SJCRH30 (cell line): ENCODE measurements around the gene CATSPERD. TPM values are rescaled to one million over a fixed set of nuclear protein-coding genes. Genes with fewer than 3 reads are reported as not detected.
"Not testable (repeated sequence)": the region's sequence is repeated elsewhere in the genome, so short reads cannot be mapped to it uniquely, and the experiment has no call there.

Source experiments
- DNase-seq, 2 experiments: peaks; one replicate each; pipeline ENCODE4 v3.0.0-alpha.2; 2015 to 2020
- H3K27ac ChIP-seq: fragments of 250-450 bp; sonication (Bioruptor Pico); 2 replicates; pipeline ENCODE4 v1.5.1; 2020; ENCODE audit warnings: mild to moderate bottlenecking, moderate library complexity
- H3K27me3 ChIP-seq: fragments of 250-450 bp; sonication (Bioruptor Pico); 2 replicates; pipeline ENCODE4 v1.5.1; 2020; ENCODE audit warnings: mild to moderate bottlenecking, moderate library complexity
- H3K36me3 ChIP-seq: fragments of 250-450 bp; sonication (Bioruptor Pico); 2 replicates; pipeline ENCODE4 v1.5.1; 2020; ENCODE audit warnings: mild to moderate bottlenecking, moderate library complexity
- H3K4me1 ChIP-seq: fragments of 250-450 bp; sonication (Bioruptor Pico); 2 replicates; pipeline ENCODE4 v1.5.1; 2020; ENCODE audit warnings: mild to moderate bottlenecking, moderate library complexity
- H3K4me3 ChIP-seq: fragments of 250-450 bp; sonication (Bioruptor Pico); 2 replicates; pipeline ENCODE4 v1.5.1; 2020; ENCODE audit warnings: mild to moderate bottlenecking, moderate library complexity
- H3K9me3 ChIP-seq: fragments of 250-450 bp; sonication (Bioruptor Pico); replicated peaks from 2 replicates; pipeline ENCODE4 v1.5.1; 2020; ENCODE audit warnings: mild to moderate bottlenecking, moderate library complexity
- total RNA-seq: library from RNA; depleted of rRNA; stranded (reverse); fragments of >200 nt; shearing (Covaris generic); gene quantifications from 2 replicates; pipeline ENCODE4 v1.2.3, GENCODE V29; 2014

The CATSPERD gene
- total RNA-seq, 1 experiment from 2014 or later, result not detected

DNA sequence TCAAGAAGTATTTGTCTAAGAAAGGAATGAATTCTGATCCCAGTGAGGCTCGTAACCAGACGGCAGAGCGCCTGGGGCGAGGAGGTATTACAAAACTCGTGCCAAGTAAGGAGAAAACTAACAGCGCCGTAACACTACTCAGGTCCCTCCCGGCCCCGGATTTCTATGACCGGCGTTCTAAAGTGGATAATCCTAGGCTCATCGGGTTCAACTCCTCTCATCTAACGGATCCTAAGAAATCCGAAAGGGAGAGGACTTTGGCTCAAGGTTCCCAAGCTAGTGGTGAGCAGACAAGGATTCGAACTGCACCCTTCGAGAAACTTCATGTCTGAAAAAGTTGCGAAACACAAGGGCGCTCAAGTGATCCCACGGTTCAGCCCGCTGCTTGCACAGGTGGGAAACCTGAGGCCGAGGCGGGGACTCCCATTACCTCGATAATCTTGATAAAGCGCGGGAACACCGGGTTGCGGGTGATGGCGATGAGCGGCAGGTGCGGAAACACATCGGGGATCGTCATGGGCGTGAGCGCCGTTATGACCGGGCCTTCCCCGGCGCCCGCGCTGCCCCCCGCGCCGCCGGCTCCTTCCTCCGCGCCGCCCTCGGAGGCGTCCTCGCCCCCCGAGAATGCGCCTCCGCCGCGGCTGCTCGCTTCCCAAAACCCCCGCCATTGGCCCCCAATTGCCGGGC is 1.0 kb upstream of the CATSPERD start:
- Histone ChIP-seq H3K27me3 (no peaks in the 10 kb centered on the region), H3K9me3 (no peaks in the 10 kb centered on the region), H3K36me3 (peaks cover 3% of the 10 kb centered on the region; the same call in 1 of the 2 replicates), H3K27ac (peak overlapping the region; percentile 77), H3K4me1 (peaks cover 4% of the 10 kb centered on the region; the same call in 1 of the 2 replicates), H3K4me3 (peak overlapping the region; percentile 79)
- no peak for DNase-seq

DNA sequence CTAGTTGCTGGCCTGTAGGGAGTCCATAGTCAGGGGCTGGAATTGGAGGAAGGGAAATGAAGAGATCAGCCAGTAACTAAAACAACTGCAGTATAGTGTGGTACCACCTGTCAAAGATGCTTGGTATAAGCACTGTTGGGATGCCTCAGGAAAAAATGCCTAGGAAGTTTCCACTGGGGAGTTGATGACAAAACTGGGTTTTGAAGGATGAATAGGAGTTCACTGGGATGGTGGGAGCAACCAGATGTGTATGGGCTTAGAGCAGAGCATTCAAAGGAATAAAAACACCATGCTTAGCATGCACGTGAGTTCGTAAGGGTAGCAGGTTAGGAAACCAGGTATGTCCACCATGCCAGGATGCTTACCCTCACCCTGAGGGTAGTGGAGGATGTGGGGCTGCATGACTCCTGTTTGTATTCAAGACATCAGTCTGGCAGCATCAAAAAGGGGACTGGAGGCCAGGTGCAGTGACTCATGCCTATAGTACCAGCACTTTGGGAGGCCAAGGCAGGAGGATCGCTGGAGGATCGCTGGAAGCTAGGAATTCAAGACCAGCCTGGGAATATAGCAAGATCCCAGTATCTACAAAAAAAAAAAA is 7.1 kb downstream of the CATSPERD start:
- H3K27ac ChIP-seq, result no peak overlapping the region
- 0 out of 2 replicates have a peak, but pooled peaks cover 2% of the 10 kb centered on the region for H3K9me3 ChIP-seq
- H3K4me1 ChIP-seq, result no peaks in the 10 kb centered on the region
- DNase-seq, result no peak
- no peaks in the 10 kb centered on the region for H3K27me3 ChIP-seq
- H3K36me3 ChIP-seq, result no peaks in the 10 kb centered on the region
- H3K4me3 ChIP-seq, result no peak overlapping the region

DNA sequence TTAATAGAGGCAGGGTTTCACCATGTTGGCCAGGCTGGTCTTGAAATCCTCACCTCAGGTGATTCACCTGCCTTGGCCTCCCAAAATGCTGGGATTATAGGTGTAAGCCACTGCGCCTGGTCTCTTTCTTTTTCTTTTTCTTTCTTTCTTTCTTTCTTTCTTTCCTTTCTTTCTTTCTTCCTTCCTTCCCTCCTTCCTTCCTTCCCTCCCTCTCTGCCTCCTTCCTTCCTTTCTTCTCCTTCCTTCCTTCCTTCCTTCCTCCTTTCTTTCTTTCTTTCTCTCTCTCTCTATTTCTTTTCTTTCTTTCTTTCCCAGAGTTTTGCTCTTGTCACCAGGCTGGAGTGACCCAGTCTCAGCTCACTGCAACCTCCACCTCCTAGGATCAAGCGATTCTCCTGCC is 12.7 kb downstream of the CATSPERD start:
- H3K4me1 ChIP-seq, H3K27me3 ChIP-seq, H3K27ac ChIP-seq, H3K4me3 ChIP-seq, H3K9me3 ChIP-seq, DNase-seq, H3K36me3 ChIP-seq: not testable (repeated sequence)

DNA sequence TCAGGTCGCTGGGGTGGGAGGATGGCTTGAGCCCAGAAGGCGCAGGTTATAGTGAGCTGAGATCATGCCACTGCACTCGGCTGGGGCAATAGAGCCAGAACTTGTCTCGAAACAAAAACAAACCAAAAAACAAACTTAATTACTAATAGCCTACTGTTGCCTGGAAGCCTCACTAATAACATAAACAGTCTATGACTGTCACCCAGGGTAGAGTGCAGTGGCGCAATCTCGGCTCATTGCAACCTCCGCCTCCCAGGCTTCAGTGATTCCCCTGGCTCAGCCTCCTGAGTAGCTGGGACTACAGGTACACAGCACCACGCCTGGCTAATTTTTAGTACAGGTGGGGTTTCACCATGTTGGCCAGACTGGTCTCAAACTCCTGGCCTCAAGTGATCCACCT is 18.0 kb downstream of the CATSPERD start:
- no peak for DNase-seq
- Histone ChIP-seq H3K36me3 (no peaks in the 10 kb centered on the region), H3K27me3 (no peaks in the 10 kb centered on the region), H3K27ac (no peak overlapping the region), H3K9me3 (no peaks in the 10 kb centered on the region), H3K4me1 (no peaks in the 10 kb centered on the region), H3K4me3 (no peak overlapping the region)

DNA sequence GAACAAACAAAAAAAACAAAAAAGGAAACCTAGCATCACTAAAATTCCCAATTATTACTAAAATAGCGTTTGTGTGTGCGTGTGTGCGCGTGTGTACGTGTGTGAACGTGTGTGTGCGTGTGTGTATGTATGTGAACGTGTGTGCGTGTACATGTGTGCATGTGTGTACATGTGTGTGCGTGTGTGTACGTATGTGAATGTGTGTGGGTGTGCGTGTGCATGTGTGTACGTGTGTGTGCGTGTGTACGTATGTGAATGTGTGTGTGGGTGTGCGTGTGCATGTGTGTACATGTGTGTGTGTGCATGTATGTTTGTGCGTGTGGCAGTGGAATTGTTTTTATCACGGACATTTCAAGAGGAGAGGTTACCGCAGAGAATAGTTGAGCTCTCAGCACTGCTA is 21.6 kb downstream of the CATSPERD start:
- Histone ChIP-seq H3K36me3 (no peaks in the 10 kb centered on the region), H3K9me3 (no peaks in the 10 kb centered on the region), H3K4me3 (no peak overlapping the region), H3K4me1 (no peaks in the 10 kb centered on the region), H3K27me3 (no peaks in the 10 kb centered on the region), H3K27ac (no peak overlapping the region)
- no peak for DNase-seq

DNA sequence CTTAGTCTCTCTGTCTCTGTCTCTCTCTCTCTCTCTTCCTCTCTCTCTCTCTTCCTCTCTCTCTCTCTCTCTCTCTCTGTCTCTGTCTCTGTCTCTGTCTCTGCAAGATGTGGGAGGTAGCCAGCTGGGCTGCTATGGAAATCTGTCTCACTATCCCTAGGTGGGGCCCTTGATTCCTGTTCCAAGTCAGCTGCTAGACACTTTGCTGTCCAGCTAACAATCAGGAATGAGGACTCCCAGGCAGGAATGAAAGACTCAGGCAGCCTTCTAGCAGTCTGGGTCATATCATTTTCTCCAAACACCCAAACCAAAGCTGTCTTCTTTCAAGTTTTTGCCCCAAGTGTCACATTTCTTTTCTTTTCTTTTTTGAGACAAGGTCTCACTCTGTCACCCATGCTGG is 23.2 kb downstream of the CATSPERD start:
- Histone ChIP-seq H3K4me3 (no peak overlapping the region), H3K36me3 (no peaks in the 10 kb centered on the region), H3K27ac (no peak overlapping the region), H3K9me3 (no peaks in the 10 kb centered on the region), H3K4me1 (no peaks in the 10 kb centered on the region), H3K27me3 (no peaks in the 10 kb centered on the region)
- peak in 1 of 2 experiments; percentile 7 for DNase-seq

DNA sequence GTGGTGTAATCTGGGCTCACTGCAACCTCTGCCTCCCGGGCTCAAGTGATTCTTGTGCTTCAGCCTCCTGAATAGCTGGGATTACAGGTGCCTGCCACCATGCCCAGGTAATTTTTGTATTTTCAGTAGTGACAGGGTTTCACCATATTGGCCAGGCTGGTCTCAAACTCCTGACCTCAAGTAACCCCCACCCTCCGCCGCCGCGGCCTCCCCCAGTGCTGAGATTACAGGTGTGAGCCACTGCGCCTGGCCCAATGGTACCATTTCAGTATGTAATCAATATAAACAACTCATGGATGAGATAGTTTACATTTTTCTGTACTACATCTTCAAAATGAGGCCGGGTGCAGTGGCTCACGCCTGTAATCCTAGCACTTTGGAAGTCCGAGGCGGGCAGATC is 24.6 kb downstream of the CATSPERD start:
- H3K9me3 ChIP-seq, H3K27ac ChIP-seq, H3K4me3 ChIP-seq, H3K36me3 ChIP-seq, H3K4me1 ChIP-seq, DNase-seq, H3K27me3 ChIP-seq: not testable (repeated sequence)

DNA sequence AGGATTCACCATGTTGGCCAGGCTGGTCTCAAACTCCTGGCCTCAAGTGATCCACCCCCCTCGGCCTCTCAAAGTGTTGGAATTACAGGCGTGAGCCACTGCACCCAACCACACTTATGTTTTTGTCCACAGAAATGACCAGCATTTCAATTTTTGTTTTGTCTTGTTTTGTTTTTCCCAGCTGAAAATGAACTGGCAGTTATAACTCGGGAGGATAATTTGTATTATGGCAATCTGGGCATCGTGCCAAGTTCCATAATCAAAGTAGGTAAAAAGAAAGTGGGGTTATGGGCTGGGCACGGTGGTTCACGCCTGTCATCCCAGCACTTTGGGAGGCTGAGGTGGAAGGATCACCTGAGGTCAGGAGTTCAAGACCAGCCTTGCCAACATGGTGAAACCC is 28.5 kb downstream of the CATSPERD start:
- not testable (repeated sequence) for H3K4me1 ChIP-seq, H3K36me3 ChIP-seq, H3K27me3 ChIP-seq, H3K27ac ChIP-seq, H3K9me3 ChIP-seq, H3K4me3 ChIP-seq
- peak in 1 of 2 experiments; percentile 13 for DNase-seq

DNA sequence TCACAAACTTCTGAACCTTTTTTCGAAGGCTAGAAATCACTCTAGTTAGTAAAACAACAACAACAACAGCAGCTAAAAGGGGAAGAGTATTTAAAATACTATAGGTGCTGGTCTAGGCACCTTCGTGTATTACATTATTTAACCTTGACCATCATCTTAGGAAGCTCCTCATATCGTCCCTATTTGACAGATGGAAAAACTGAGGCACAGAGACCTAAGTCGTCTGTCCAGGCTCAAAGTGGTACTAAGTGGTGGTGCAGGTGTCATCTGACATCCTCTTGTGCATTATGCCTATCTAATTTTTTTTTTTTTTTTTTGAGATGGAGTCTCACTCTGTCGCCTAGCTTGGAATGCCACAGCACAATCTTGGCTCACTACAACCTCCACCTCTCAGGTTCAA is 29.1 kb downstream of the CATSPERD start:
- Histone ChIP-seq H3K4me3 (no peak overlapping the region), H3K27me3 (no peaks in the 10 kb centered on the region), H3K4me1 (no peaks in the 10 kb centered on the region), H3K9me3 (no peaks in the 10 kb centered on the region), H3K27ac (no peak overlapping the region), H3K36me3 (no peaks in the 10 kb centered on the region)
- no peak for DNase-seq

DNA sequence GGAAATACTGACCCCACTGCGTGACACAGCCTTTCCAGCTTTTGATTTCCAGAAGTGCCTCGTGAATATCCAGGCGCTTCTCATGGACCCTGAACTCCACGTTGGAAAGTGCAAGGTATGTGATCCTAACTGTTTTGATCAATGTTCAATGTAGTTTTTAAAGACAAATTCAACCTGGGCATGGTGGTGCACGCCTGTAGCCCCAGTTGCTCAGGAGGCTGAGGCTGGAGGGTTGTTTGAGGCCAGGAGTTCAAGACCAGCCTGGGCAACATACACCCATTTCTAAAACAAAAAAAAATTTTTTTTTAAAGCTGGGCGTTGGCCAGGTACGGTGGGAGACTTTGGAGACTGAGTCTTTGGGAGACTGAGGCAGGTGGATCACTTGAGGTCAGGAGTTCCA is 31.3 kb downstream of the CATSPERD start:
- no peak for DNase-seq
- H3K27ac ChIP-seq, result no peak overlapping the region
- no peak overlapping the region for H3K4me3 ChIP-seq
- H3K4me1 ChIP-seq, result no peaks in the 10 kb centered on the region
- H3K27me3 ChIP-seq, result no peaks in the 10 kb centered on the region
- no peaks in the 10 kb centered on the region for H3K36me3 ChIP-seq
- no peaks in the 10 kb centered on the region for H3K9me3 ChIP-seq

DNA sequence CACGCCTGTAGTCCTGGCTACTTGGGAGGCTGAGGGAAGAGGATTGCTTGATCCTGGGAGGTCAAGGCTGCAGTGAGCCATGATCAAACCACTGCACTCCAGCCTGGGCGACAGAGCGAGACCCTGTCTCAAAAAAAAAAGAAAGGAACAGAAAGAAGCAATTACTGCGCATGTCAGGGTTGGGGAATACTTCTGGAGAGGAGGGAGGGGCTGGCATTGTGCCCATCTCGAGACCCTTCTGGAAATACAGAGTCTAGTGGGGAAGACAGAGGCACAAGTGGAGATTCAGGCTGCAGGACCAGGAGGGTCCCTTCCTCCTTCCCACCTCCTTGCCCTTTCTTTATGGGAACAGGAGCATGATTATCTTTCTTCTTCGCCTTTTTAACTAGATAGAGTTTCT is 33.3 kb downstream of the CATSPERD start:
- Histone ChIP-seq H3K9me3 (no peaks in the 10 kb centered on the region), H3K27ac (no peak overlapping the region), H3K4me3 (no peak overlapping the region), H3K4me1 (no peaks in the 10 kb centered on the region), H3K36me3 (no peaks in the 10 kb centered on the region), H3K27me3 (no peaks in the 10 kb centered on the region)
- DNase-seq, result peak in 1 of 2 experiments; percentile 20

DNA sequence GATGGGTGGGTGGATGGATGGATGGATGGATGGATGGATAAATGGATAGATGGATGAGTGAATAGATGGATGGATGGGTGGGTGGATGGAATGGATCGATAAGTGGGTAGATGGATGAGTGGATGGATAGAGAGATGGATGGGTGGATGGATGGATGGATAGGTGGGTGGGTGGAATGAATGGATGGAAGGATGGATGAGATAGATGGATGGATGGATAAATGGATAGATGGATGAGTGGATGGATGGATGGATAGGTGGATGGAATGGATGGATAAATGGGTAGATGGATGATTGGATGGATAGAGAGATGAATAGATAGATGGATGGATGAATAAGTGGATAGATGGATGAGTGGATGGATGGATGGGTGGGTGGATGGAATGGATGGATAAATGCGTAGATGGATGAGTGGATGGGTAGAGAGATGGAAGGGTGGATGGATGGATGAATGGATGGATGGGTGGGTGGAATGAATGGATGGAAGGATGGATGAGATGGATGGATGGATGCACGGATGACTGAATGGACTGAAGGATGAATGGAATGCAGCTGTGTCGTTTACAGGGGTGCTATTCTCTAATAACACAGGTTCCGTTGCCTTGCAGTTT is 42.3 kb downstream of the CATSPERD start:
- Histone ChIP-seq H3K27ac (no peak overlapping the region), H3K27me3 (no peaks in the 10 kb centered on the region), H3K9me3 (no peaks in the 10 kb centered on the region), H3K36me3 (no peaks in the 10 kb centered on the region), H3K4me1 (no peaks in the 10 kb centered on the region), H3K4me3 (no peak overlapping the region)
- no peak for DNase-seq

DNA sequence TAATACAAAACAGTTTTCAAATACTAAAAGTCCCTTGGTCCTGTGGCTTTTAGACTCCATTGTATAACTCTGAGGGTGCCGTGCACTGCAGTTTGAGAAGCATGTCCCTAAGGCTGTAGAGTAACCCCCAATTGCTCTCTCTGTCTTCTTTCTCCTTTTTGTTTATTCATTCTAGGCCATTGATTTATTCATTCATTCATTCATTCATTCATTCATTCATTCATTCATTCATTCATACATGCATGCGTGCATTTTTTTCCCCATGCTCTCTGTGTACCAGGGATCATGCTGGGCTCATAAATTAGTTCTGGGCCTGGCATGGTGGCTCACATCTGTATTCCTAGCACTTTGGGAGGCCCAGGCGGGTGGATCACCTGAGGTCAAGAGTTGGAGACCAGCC is 44.8 kb downstream of the CATSPERD start:
- Histone ChIP-seq H3K36me3 (no peaks in the 10 kb centered on the region), H3K27me3 (no peaks in the 10 kb centered on the region), H3K4me3 (no peak overlapping the region), H3K4me1 (no peaks in the 10 kb centered on the region), H3K27ac (no peak overlapping the region), H3K9me3 (no peaks in the 10 kb centered on the region)
- no peak for DNase-seq

DNA sequence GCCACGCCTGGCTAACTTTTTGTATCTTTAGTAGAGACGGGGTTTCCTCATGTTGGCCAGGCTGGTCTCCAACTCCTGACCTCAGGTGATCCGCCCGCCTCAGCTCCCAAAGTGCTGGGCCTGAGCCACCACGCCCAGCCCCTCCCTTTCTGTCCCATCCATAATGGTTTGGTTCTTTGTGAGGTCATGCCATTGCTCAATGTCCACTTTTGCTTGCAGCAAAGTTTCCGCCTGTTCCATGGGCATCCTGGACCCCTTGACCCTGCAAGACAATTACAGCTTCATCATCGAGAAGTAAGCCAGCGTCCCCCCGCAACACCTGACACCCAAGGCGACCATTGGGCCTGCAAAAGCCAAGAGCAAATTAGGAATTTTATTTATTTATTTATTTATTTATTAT is 47.5 kb downstream of the CATSPERD start:
- no peak for DNase-seq
- H3K9me3 ChIP-seq, result no peaks in the 10 kb centered on the region

DNA sequence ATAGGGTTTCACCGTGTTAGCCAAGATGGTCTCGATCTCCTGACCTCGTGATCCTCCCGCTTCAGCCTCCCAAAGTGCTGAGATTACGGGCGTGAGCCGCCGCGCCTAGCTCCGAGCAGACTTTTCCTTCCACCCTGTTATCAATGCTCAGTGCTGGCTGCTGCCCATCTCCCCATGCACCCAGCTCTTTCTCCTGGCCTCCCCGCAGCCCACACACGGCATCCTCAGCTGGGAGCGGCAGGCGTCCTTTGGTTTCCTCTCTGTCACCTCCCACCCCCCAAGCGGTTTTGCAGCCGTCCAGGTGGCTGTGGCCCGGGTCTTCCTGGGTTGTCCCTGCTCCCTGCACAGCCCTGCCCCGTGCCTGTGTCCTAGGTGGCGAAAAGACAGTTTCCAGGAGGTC is 52.0 kb downstream of the CATSPERD start:
- DNase-seq, result no peak
- H3K4me3 ChIP-seq, result no peak overlapping the region
- no peaks in the 10 kb centered on the region for H3K36me3 ChIP-seq
- no peaks in the 10 kb centered on the region for H3K27me3 ChIP-seq
- no peaks in the 10 kb centered on the region for H3K4me1 ChIP-seq
- no peaks in the 10 kb centered on the region for H3K9me3 ChIP-seq
- H3K27ac ChIP-seq, result no peak overlapping the region

More for the DNA sequence above, 47.5 kb downstream of the CATSPERD start:
- Histone ChIP-seq H3K4me3 (no peak overlapping the region), H3K27ac (no peak overlapping the region), H3K36me3 (no peaks in the 10 kb centered on the region), H3K27me3 (no peaks in the 10 kb centered on the region), H3K4me1 (no peaks in the 10 kb centered on the region)

DNA sequence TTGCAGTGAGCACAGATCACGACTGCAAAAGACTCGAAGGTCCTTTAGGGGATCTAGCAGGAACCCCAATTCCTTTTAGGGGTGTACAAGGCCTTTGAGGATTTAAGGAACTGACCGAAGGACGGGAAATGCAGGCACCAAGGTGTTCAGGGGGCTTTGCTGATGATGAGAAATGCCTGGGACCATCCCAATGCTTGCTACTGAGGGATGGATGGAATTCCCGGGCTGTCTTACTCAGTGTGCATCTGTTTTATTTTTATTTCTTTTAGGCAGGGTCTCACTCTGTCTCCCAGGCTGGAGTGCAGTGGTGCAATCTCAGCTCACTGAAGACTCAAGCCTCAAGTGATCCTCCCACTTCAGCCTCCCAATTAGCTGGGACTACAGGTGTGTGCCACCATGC is 52.8 kb downstream of the CATSPERD start:
- no peaks in the 10 kb centered on the region for H3K36me3 ChIP-seq
- DNase-seq, result no peak

More for the DNA sequence above, 52.8 kb downstream of the CATSPERD start:
- no peak overlapping the region for H3K4me3 ChIP-seq
- H3K9me3 ChIP-seq, result no peaks in the 10 kb centered on the region
- no peak overlapping the region for H3K27ac ChIP-seq
- H3K4me1 ChIP-seq, result no peaks in the 10 kb centered on the region
- H3K27me3 ChIP-seq, result no peaks in the 10 kb centered on the region
